Measurements from ENCODE around the gene ITGAV.

The ITGAV gene

DNA sequence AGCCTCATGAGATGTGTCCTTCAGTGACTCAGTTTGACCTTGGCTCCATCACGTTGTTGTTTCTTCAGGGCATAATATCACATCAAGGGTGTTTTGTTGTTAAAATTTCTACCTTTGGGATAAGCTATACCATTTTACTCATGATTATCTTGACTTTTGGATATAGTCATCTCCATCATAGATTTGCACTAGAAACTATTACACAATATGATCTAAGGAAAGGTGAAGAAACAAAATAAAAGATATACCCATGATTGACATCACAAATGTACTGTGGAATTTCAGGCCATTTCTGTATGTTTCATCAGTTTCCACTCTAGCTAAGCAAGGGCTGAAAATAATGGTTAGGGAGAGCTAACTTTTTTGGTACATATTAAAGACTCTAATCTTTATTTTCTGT is 79.3 kb downstream of the ITGAV start:
- DNase-seq (ENCODE audit: low read depth, low spot score), result no peak

- no peak for DNase-seq (ENCODE audit: low read depth, low spot score)
Measured at GRCh38 chr2:186670831-186671230, 81.0 kb downstream of the ITGAV start.

- DNase-seq (ENCODE audit: low read depth, low spot score), result no peak
Measured at GRCh38 chr2:186675380-186675779, 85.5 kb downstream of the ITGAV start.

GRCh38 chr2:186683341-186683740 is 93.5 kb downstream of the ITGAV start:
- no peak for DNase-seq (ENCODE audit: low read depth, low spot score)

DNA sequence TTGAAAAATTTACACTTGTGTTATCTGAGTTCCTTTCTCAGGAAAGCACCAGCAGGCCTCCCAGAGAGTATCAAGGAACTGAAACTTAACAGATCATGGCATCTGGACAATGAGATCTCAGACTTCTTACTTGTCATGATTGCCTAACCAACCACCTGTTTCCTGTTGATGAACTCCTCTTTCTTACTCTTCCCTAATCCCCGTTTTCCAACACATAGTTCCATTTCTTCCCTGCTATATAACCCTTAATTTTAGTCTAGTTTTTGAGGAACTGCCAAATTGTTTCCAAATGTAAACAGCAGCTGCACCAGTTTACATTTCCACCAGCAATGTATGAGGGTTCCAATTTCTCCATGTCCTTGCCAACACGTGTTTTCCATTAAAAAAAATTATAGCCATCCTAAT is 98.0 kb downstream of the ITGAV start:
- no peak for DNase-seq (ENCODE audit: low read depth, low spot score)

DNA sequence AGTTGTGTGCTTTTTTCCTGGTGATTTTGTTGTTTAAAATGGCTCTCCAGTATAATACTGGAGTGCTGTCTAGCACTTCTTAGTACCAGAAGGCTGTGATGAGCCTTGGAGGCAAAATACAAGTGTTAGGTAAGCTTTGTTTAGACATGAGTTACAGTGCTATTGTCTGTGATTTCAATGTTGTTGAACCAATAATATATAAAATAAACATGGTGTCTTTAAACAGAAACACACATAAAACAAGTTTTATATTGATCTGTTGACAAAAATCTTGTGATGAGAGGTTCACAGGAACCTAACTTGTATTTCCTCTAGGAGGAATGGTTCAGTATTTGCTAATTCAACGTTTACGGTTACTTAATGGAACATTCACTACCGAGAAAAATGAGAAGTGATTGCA is 99.0 kb downstream of the ITGAV start:
- no peak for DNase-seq (ENCODE audit: low read depth, low spot score)

DNA sequence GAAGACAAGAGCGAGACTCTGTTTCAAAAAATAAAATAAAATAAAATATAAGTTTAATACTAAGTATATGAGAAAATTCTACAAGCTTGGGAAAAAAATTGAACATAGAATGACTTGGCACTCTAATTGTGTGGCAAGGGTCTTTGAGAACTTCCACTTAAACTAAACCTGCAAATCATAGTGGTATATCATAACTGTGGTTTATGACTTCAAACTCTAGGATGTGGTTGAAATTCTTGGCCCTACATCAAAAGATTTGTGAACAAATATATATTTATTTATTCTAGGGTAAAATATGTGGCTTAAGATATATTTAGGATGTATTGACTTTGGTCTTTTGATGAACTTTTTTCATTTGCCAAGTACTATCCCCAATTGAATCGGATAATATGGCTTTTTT is 100.9 kb downstream of the ITGAV start:
- no peak for DNase-seq (ENCODE audit: low read depth, low spot score)

DNA sequence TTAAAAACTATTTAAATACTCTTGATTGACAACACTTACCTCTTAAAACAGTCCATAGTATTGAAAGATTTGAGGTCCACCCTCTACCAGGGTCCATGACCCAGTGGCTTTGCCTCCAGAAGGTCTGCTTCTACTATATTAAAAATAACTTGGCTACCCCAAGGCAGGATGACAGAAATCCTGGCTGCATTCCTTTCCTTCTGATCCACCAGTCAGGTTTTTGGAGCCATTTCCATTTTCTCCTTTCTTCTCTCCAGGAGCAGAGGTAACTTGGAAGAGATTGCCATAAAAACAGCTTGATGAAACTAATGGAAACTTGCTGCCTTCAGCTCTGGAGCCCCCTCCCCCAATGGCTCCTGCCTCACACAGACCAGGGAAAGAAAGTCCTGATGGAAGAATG is 101.4 kb downstream of the ITGAV start:
- DNase-seq (ENCODE audit: low read depth, low spot score), result no peak

GRCh38 chr2:186691900-186692299 is 102.0 kb downstream of the ITGAV start:
- no peak for DNase-seq (ENCODE audit: low read depth, low spot score)

DNA sequence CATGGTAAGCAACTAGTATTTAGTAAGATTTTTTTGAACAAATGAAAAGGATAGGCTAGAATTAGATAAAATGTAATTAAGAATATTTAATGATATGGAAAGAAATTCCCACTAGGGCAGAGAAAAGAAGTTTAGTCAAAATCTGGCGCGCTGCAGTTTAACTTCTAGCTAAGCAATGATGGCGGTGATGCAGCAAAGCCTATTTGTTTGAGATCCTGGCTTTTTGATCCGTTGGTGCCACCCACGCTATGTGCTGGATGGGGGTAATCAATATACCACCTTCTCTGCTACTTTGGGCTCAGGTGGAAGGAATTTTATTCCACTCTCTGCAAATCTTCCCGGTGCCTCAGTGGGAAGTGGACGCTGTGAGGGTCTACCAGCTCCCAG is 103.6 kb downstream of the ITGAV start:
- DNase-seq (ENCODE audit: low read depth, low spot score), result no peak

- DNase-seq (ENCODE audit: low read depth, low spot score), result no peak
Measured at GRCh38 chr2:186695081-186695756, 105.4 kb downstream of the ITGAV start.

DNA sequence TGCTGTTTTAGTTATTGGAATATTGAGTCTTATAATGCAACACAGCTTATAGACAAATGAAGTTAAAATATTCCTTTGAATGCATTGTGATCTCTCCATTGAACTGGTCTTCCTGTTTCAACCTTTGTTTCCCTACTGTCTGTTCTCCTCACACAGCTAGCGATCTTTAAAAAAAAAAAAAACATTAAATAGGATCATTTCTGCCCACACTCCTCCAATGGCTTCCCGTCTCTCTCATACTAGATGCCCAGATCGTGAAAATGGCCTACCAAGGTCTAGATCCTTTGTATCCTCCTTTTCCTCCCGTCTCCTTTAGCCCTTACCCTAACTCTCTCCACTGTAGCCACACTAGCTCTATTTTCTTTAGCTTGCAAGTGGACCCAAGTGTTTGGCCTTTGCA is 106.4 kb downstream of the ITGAV start:
- no peak for DNase-seq (ENCODE audit: low read depth, low spot score)

GRCh38 chr2:186696804-186697203 is 106.9 kb downstream of the ITGAV start:
- DNase-seq (ENCODE audit: low read depth, low spot score), result no peak

- DNase-seq (ENCODE audit: low read depth, low spot score), result no peak
Measured at GRCh38 chr2:186697536-186697935, 107.7 kb downstream of the ITGAV start.

- no peak for DNase-seq (ENCODE audit: low read depth, low spot score)
Measured at GRCh38 chr2:186699742-186700141, 109.9 kb downstream of the ITGAV start.

DNA sequence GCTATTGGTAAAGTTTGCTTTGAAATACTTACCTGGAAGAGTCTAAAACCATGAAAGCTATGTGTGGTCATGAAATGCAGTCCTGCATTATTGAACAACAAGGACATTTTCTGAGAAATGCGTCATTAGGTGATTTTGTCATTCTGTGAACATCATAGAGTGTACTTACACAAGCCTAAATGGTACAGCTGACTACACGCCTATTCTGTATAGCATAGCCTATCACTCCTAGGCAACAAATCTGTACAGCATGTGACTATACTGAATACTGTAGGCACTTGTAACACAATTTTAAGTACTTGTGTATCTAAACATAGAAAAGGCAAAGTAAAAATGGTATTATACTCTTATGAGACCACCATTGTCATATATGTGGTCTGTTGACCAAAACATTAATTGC is 112.2 kb downstream of the ITGAV start:
- no peak for DNase-seq (ENCODE audit: low read depth, low spot score)

GRCh38 chr2:186702501-186702900 is 112.6 kb downstream of the ITGAV start:
- DNase-seq (ENCODE audit: low read depth, low spot score), result no peak

DNA sequence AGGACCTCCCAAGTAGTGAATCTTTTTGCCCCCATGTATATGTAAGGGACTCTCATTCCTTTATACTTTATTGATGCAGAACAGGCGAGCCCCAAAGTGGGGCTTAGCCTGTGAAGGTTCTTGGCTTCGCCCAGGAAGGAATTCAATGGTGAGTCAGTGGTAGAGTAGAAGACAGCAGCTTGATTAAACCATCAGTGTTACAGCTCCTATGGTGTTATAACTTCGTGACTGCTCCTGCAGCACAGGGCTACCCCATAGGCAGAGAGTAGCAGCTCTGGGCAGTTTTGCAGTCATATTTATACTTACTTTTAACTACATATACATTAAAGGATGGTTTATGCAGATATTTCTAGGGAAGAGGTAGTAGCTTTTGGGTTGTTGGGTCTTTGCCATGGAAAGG is 115.0 kb downstream of the ITGAV start:
- DNase-seq (ENCODE audit: low read depth, low spot score), result no peak

GRCh38 chr2:186709529-186710450 is 119.9 kb downstream of the ITGAV start:
- no peak for DNase-seq (ENCODE audit: low read depth, low spot score)

GRCh38 chr2:186713691-186714090 is 123.8 kb downstream of the ITGAV start:
- DNase-seq (ENCODE audit: low read depth, low spot score), result no peak

DNA sequence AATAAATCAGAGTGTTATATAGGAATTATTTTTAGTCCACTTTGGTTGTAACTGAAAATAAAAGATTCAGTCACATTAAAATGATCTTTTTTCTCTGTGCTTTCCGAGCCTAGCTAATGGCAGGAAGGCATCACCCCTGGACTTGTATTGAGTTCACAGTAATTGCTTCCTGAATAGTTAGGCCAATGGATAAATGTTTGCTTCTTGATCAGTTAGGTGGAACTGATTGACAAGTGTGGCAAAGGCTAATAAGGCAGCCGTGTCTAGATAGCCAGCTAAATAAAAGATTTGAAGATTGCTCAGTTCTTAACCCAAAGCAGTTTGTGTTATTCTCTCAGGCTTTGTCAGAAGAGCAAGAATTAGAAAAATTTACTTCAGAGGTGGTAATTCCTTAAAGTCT is 124.8 kb downstream of the ITGAV start:
- DNase-seq (ENCODE audit: low read depth, low spot score), result no peak

DNA sequence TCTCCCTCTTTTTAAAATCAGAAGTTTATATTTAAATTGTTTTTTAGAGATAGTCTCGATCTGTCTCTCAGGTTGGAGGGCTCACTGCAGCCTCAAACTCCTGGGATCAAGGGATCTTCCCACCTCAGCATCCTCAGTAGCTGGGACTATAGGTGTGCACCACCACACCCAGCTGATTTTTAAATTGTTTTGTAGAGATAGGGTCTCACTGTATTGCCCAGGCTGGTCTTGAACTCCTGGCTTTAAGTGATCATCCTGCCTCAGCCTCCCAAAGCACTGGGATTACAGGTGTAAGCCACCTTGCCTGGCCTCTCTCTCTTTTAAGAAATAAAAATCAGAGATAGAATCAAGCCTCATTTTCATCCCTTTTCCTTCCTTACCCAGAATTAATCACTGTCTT is 126.1 kb downstream of the ITGAV start:
- no peak for DNase-seq (ENCODE audit: low read depth, low spot score)

DNA sequence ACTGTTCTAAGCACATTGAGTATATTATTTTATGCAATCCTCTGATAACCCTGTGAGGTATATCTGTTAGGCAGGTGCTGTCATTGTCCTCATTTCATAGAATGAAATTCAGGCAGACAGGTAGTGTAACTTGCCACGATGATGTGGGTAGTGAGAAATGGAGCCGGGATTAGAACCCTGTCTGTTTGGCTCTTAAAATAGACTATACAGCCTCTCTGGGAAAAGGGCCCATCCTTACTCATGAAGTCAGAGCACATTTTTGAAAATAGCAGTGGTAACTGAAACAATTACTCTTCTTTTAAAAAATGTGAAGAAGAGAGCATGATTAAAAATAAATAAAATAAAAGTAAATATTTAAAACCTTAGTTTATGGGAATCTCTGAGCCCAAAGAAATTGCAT is 127.0 kb downstream of the ITGAV start:
- no peak for DNase-seq (ENCODE audit: low read depth, low spot score)

Measured in ELF-1 (cell line).